CD4-positive, alpha-beta T cell treated with Interleukin-10 for 1 hour (primary cell): ENCODE data around the gene EXOC4.

Experiments
- DNase-seq: peaks from one replicate; pipeline ENCODE4 v3.0.0-alpha.2; 2020

Gene EXOC4

GRCh38 chr7:133502972-133503371 is 250.1 kb downstream of the EXOC4 start:
- DNase-seq, result no peak

- DNase-seq, result no peak
Measured at GRCh38 chr7:133504825-133505224, 251.9 kb downstream of the EXOC4 start.

- DNase-seq, result no peak
Measured at GRCh38 chr7:133509822-133510221, 256.9 kb downstream of the EXOC4 start.

- DNase-seq, result no peak
Measured at GRCh38 chr7:133510326-133511055, 257.6 kb downstream of the EXOC4 start.

GRCh38 chr7:133511252-133511651 is 258.4 kb downstream of the EXOC4 start:
- no peak for DNase-seq

DNA sequence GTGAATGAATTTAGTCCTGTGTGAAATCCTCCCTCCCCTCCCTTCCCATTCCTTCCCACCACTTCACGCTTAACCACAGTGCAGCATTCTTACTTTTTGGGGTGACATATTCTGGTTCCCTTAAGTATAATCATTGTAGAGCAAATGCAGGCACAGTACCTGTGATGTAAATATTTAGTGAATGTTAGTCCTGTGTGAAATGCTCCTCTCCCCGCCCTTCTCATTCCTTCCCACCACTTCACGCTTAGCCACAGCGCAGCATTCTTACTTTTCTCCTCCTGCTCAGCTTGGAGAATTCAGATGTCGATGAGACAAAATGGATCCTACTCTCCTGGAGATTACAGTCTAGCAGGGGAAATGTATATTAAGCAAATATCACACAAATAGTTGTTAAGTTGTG is 258.8 kb downstream of the EXOC4 start:
- no peak for DNase-seq

- DNase-seq, result no peak
Measured at GRCh38 chr7:133512560-133512959, 259.7 kb downstream of the EXOC4 start.

GRCh38 chr7:133513608-133514007 is 260.7 kb downstream of the EXOC4 start:
- no peak for DNase-seq

- no peak for DNase-seq
Measured at GRCh38 chr7:133514551-133514950, 261.7 kb downstream of the EXOC4 start.

GRCh38 chr7:133517766-133518165 is 264.9 kb downstream of the EXOC4 start:
- no peak for DNase-seq

DNA sequence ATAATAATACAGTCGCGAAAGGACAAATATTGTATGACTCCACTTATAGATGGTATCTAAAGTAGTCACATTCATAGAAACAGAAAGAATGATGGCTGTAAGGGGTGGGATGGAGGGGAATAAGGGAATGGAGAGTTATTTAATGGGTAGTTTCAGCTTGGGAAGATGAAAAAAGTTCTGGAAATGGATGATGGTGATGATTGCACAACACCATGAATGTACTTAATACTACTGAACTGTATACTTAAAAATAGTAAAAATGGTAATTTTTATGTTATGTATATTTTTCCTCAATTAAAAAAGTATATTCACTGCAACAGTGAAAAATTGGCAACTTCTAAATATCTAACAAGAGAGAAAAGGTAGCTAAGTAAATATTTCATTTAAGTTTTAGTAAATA is 265.8 kb downstream of the EXOC4 start:
- DNase-seq, result no peak

GRCh38 chr7:133520248-133520647 is 267.4 kb downstream of the EXOC4 start:
- no peak for DNase-seq

- no peak for DNase-seq
Measured at GRCh38 chr7:133522501-133522900, 269.6 kb downstream of the EXOC4 start.

DNA sequence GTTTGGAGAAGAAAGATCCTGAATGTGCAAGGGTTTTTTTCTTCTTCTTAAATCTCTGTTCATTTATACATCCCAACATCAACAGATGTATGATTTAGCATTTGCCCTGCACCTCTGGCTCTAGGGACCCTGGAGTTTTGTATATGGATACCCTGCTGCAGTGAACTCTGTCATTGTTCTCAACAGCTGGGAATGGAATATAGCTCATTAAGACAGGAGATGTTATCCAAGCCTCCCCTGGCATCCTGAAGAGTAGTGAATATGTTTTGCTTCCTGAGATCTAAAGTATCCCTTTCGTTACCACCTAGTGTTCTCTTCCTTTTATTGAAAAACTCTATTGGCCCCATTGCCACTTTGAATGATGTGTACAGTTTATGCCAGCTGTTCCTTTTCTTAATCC is 275.9 kb downstream of the EXOC4 start:
- DNase-seq, result no peak

GRCh38 chr7:133529861-133530260 is 277.0 kb downstream of the EXOC4 start:
- no peak for DNase-seq

- DNase-seq, result no peak
Measured at GRCh38 chr7:133530682-133531081, 277.8 kb downstream of the EXOC4 start.

- no peak for DNase-seq
Measured at GRCh38 chr7:133534816-133535215, 281.9 kb downstream of the EXOC4 start.

GRCh38 chr7:133535308-133535707 is 282.4 kb downstream of the EXOC4 start:
- no peak for DNase-seq

DNA sequence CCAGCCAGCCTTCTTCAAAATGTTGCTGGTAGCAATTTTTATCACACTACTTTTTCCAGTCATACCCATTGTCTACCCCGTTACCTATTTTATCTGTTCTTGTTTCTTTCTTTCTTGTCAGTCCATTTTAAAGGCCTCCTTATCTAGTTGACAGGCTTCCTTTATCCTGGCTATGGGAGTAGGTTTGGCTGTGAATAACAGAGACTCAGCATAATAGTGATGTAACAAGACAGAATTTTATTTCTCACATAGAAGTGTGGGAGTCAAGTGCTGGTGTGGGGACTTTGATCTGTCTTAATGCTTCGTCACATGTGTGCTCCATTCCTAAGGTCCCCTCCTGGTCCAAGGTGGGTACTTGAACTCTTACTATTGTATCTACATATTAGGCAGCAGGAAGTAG is 283.6 kb downstream of the EXOC4 start:
- no peak for DNase-seq

DNA sequence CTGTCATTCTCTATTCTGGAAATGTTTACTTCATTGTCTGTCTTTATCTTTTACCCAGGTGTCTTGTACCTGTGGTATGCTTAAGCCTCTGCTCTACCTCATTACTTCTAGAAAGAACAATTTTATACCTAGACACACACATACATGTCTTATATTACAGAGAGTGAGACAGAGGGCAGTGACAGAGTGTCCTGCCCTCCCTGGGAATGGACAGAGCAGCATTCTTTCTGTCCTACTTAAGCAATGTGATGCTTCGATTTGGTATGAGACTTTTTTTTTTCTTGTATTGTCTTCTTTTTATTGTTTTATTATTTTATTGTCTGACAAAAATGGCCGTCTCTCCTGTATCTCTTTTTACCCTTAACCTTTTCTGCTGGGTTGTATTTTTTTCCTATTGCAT is 286.1 kb downstream of the EXOC4 start:
- no peak for DNase-seq

- DNase-seq, result no peak
Measured at GRCh38 chr7:133540096-133540860, 287.4 kb downstream of the EXOC4 start.

- DNase-seq, result no peak
Measured at GRCh38 chr7:133542209-133542780, 289.4 kb downstream of the EXOC4 start.

- no peak for DNase-seq
Measured at GRCh38 chr7:133543657-133544056, 290.8 kb downstream of the EXOC4 start.

GRCh38 chr7:133545618-133546017 is 292.7 kb downstream of the EXOC4 start:
- DNase-seq, result no peak
